Measurements from ENCODE around the gene MAPK14. TPM values are rescaled to one million over a fixed set of nuclear protein-coding genes. Genes with fewer than 3 reads are reported as not detected.

The MAPK14 gene
- total and polyA plus RNA-seq, 9 of the 15 experiments (the other 6 are each of a cell fraction or from before 2014, with no cell fraction given), result 8.8 to 62.7 (median 35.5) TPM

GRCh38 chr6:36131511-36132245 is 104.1 kb downstream of the MAPK14 start (continued):
- TF ChIP-seq CHD7 (IDR thresholded peaks at IDR 0.05; ENCODE audit: low read depth, low read length) (no peak), EHMT2 (IDR thresholded peaks at IDR 0.05) (no peak), SMARCA5 (IDR thresholded peaks at IDR 0.05) (no peak; the same call in 1 of the 2 replicates), NELFE (IDR thresholded peaks at IDR 0.05; ENCODE audit: insufficient read depth, insufficient read length) (no peak), CTBP1 (IDR thresholded peaks at IDR 0.05; ENCODE audit: borderline replicate concordance) (peak; percentile 67; the same call in 1 of the 2 replicates), ZNF778 (CRISPR knock-in tag; IDR thresholded peaks at IDR 0.05) (no peak), L3MBTL2 (IDR thresholded peaks at IDR 0.05) (peak; percentile 66), ZNF23 (CRISPR knock-in tag; IDR thresholded peaks at IDR 0.05) (no peak), FOXP4 (CRISPR knock-in tag; IDR thresholded peaks at IDR 0.05; ENCODE audit: borderline replicate concordance) (no peak), SMARCC2 (IDR thresholded peaks at IDR 0.05; ENCODE audit: low read depth) (no peak), NFE2L1 (tag; IDR thresholded peaks at IDR 0.05; ENCODE audit: borderline replicate concordance, low read depth) (no peak)
- TF ChIP-seq, protein P1, sequence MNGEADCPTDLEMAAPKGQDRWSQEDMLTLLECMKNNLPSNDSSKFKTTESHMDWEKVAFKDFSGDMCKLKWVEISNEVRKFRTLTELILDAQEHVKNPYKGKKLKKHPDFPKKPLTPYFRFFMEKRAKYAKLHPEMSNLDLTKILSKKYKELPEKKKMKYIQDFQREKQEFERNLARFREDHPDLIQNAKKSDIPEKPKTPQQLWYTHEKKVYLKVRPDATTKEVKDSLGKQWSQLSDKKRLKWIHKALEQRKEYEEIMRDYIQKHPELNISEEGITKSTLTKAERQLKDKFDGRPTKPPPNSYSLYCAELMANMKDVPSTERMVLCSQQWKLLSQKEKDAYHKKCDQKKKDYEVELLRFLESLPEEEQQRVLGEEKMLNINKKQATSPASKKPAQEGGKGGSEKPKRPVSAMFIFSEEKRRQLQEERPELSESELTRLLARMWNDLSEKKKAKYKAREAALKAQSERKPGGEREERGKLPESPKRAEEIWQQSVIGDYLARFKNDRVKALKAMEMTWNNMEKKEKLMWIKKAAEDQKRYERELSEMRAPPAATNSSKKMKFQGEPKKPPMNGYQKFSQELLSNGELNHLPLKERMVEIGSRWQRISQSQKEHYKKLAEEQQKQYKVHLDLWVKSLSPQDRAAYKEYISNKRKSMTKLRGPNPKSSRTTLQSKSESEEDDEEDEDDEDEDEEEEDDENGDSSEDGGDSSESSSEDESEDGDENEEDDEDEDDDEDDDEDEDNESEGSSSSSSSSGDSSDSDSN (IDR thresholded peaks at IDR 0.05; ENCODE audit: borderline replicate concordance in 1 of 2, low read depth in 2 of 2, low read length in 2 of 2), result no peak
